Peyer's patch (tissue), 4 donors: ENCODE data around the gene C1R. TPM values are rescaled to one million over a fixed set of nuclear protein-coding genes. Genes with fewer than 3 reads are reported as not detected.

Experiments used
- DNase-seq, 3 donors: peaks; one replicate each; pipeline ENCODE4 v3.0.0-alpha.2; 2017 to 2019
- H3K27ac ChIP-seq, 4 donors: fragments of 200-600 bp; sonication (generic); one replicate each; pipeline ENCODE4 v1.5.1; 2016 to 2019
- H3K27me3 ChIP-seq, 2 donors: fragments of 200-600 bp; sonication (generic); one replicate each; pipeline ENCODE4 v1.5.1; 2019
- H3K36me3 ChIP-seq, 3 donors: fragments of 200-600 bp; sonication (generic); one replicate each; pipeline ENCODE4 v1.5.1; 2016 to 2019
- H3K4me1 ChIP-seq, 4 donors: fragments of 200-600 bp; sonication (generic); one replicate each; pipeline ENCODE4 v1.5.1; 2016 to 2019
- H3K4me3 ChIP-seq, 4 donors: fragments of 200-600 bp; sonication (generic); 1 replicate in 3 of 4; 2 replicates in 1 of 4; pipeline ENCODE4 v1.5.1; 2016 to 2019; ENCODE audit warnings: mild to moderate bottlenecking in 1 of 4
- H3K9me3 ChIP-seq, 4 donors: fragments of 200-600 bp; sonication (generic); one replicate each; pipeline ENCODE4 v1.5.1; 2016 to 2019; ENCODE audit warnings: mild to moderate bottlenecking in 1 of 4
- POLR2A ChIP-seq, 2 donors: fragments of 450-650 bp; IDR thresholded peaks; one replicate each; pipeline ENCODE4 v1.5.1; 2017; ENCODE audit warnings: antibody characterized with exemption in 2 of 2, mild to moderate bottlenecking in 2 of 2, moderate library complexity in 2 of 2
- total RNA-seq, 4 donors: library from RNA; depleted of rRNA; stranded (reverse); fragments of >200 nt; gene quantifications; one replicate each; pipeline ENCODE4 v1.1.0, GENCODE V29; 2016
- TF ChIP-seq, protein P1 (sequence below), 6 experiments: fragments of 450-650 bp in 4 of 6; fragments of 200-600 bp in 2 of 6; sonication (generic) in 1 of 6; IDR thresholded peaks; one replicate each; pipeline ENCODE4 v1.5.1; 2017 to 2019; ENCODE audit warnings: antibody characterized with exemption in 6 of 6, mild to moderate bottlenecking in 3 of 6, moderate library complexity in 1 of 6

Gene C1R
- total RNA-seq, 4 donors from 2014 or later: 27.5 to 151 (median 125) TPM

GRCh38 chr12:7129287-7129871, 37.1 kb upstream of the C1R start:
- peak in 1 of 3 donors; percentile 31 for DNase-seq
- Histone ChIP-seq H3K4me1 (peaks cover 0 to 26% (median 7%) of the 10 kb centered on the region in 4 donors), H3K27me3 (no peaks in the 10 kb centered on the region), H3K9me3 (no peaks in the 10 kb centered on the region), H3K36me3 (no peaks in the 10 kb centered on the region), H3K4me3 (peak overlapping the region; percentile 52 to 71 (median 62)), H3K27ac (peak overlapping the region; percentile 69 to 85 (median 72))
- TF ChIP-seq, protein P1, sequence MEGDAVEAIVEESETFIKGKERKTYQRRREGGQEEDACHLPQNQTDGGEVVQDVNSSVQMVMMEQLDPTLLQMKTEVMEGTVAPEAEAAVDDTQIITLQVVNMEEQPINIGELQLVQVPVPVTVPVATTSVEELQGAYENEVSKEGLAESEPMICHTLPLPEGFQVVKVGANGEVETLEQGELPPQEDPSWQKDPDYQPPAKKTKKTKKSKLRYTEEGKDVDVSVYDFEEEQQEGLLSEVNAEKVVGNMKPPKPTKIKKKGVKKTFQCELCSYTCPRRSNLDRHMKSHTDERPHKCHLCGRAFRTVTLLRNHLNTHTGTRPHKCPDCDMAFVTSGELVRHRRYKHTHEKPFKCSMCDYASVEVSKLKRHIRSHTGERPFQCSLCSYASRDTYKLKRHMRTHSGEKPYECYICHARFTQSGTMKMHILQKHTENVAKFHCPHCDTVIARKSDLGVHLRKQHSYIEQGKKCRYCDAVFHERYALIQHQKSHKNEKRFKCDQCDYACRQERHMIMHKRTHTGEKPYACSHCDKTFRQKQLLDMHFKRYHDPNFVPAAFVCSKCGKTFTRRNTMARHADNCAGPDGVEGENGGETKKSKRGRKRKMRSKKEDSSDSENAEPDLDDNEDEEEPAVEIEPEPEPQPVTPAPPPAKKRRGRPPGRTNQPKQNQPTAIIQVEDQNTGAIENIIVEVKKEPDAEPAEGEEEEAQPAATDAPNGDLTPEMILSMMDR (IDR thresholded peaks at IDR 0.05): no peak
- no peak for TF ChIP-seq POLR2A (IDR thresholded peaks at IDR 0.05)

- DNase-seq: peak in 1 of 3 donors; percentile 27
- TF ChIP-seq, protein P1 (IDR thresholded peaks at IDR 0.05): no peak
- TF ChIP-seq POLR2A (IDR thresholded peaks at IDR 0.05): no peak
- Histone ChIP-seq H3K27ac (peak within 1 kb of the TSS; percentile 69 to 85 (median 72)), H3K4me1 (peaks cover 0 to 26% (median 7%) of the 10 kb centered on the region in 4 donors), H3K27me3 (no peaks in the 10 kb centered on the region), H3K4me3 (peak within 1 kb of the TSS; percentile 52 to 71 (median 62)), H3K9me3 (no peaks in the 10 kb centered on the region), H3K36me3 (no peaks in the 10 kb centered on the region)
Observed at GRCh38 chr12:7128681-7129286, 36.5 kb upstream of the C1R start, which contains the start of gene RBP5. TSS of gene RBP5 (minus strand) at chr12:7128889. CDS start at chr12:7128775, 114 bp downstream.

- Histone ChIP-seq H3K4me1 (peaks cover 0 to 29% (median 7%) of the 10 kb centered on the region in 4 donors), H3K9me3 (no peaks in the 10 kb centered on the region), H3K4me3 (peak overlapping the region; percentile 14 to 52 (median 21)), H3K27me3 (no peaks in the 10 kb centered on the region), H3K36me3 (no peaks in the 10 kb centered on the region), H3K27ac (peak overlapping the region in 3 of 4 donors; percentile 16 to 85 (median 18))
- TF ChIP-seq, protein P1 (IDR thresholded peaks at IDR 0.05): no peak
- TF ChIP-seq POLR2A (IDR thresholded peaks at IDR 0.05): no peak
- DNase-seq: no peak
Observed at GRCh38 chr12:7127916-7128626, 35.8 kb upstream of the C1R start.

DNA sequence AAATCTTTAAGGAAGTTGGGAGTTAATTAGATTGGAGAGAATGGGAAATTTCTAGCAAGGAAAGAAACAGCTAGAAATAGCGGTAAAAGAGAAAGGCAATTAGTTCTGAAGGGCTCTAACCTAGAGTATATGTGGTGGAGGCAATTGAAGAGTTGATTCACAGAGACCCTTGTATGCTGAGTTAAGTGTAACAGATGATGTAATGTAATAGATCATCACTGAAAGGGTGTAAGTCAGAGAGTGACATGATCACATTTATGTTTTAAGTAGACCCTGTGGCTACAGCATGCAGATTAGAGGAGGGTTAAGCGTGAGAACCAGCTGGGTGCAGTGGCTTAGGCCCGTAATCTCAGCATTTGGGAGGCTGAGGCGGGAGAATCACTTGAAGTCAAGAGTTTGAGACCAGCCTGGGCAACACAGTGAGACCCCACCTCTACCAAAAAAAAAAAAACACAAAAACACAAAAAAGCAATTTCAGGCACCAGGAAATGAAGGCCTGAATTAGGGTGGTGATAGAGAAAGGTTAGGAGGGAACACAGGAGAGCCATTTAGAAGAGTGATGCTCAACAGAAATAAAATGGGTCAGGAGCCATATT, 33.5 kb upstream of the C1R start:
- Histone ChIP-seq H3K9me3 (no peaks in the 10 kb centered on the region), H3K4me1 (peaks cover 0 to 27% (median 6%) of the 10 kb centered on the region in 4 donors), H3K36me3 (no peaks in the 10 kb centered on the region), H3K27me3 (no peaks in the 10 kb centered on the region), H3K27ac (no peak overlapping the region), H3K4me3 (no peak overlapping the region)
- DNase-seq: no peak
- TF ChIP-seq POLR2A (IDR thresholded peaks at IDR 0.05): no peak
- TF ChIP-seq, protein P1 (IDR thresholded peaks at IDR 0.05): no peak

GRCh38 chr12:7123806-7124522, 31.7 kb upstream of the C1R start:
- Histone ChIP-seq H3K27me3 (no peaks in the 10 kb centered on the region), H3K4me3 (no peak overlapping the region), H3K27ac (peak overlapping the region in 1 of 4 donors; percentile 19), H3K36me3 (no peaks in the 10 kb centered on the region), H3K4me1 (peaks cover 0 to 10% (median 0%) of the 10 kb centered on the region in 4 donors), H3K9me3 (no peaks in the 10 kb centered on the region)
- no peak for DNase-seq
- TF ChIP-seq, protein P1 (IDR thresholded peaks at IDR 0.05): no peak
- no peak for TF ChIP-seq POLR2A (IDR thresholded peaks at IDR 0.05)
